ENCODE results near the gene TBCCD1.
"Not testable (repeated sequence)": the region's sequence is repeated elsewhere in the genome, so short reads cannot be mapped to it uniquely, and the experiment has no call there.

The TBCCD1 gene

GRCh38 chr3:186596568-186597287 is 29.6 kb upstream of the TBCCD1 start:
- FAIRE-seq = no peak

- FAIRE-seq = no peak
These were observed 27.5 kb upstream of the TBCCD1 start for GRCh38 chr3:186594591-186595113.

DNA sequence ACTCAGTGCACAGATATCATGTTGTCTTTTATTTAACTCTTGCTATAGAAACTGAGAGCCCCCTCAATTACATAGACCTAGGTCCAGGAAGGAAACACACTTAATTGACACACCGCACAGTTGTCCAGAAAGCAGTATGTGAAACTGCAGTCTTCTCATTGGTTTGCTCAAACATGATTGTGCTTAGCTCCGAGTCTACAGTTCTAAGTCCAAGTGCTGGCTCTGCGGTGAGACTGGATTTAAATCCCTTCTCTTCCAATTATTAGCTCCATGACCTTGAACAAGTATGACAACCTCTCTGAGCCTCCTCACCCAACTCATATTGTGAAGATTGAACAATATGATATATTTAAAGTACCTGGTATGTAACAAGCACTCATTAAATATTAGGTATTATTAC is 26.7 kb upstream of the TBCCD1 start:
- no peak for FAIRE-seq

DNA sequence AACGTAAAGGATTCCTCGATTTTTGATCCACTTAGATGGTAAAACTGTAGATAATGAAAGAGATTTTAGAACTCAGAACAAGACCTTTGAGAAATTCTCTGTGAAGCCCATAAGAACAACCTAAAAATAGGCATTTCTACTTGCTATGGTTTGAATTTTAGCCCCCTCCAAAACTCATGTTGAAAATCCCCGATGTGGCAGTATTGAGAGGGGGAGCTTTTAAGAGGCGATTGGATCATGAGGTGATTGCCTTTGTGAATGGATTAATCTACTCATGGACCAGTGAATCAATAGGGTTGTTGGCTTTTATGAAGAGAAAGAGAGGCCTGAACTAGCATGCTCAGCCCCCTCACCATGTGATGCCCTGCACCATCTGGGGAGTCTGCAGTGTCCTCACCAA is 25.5 kb upstream of the TBCCD1 start:
- FAIRE-seq = no peak

DNA sequence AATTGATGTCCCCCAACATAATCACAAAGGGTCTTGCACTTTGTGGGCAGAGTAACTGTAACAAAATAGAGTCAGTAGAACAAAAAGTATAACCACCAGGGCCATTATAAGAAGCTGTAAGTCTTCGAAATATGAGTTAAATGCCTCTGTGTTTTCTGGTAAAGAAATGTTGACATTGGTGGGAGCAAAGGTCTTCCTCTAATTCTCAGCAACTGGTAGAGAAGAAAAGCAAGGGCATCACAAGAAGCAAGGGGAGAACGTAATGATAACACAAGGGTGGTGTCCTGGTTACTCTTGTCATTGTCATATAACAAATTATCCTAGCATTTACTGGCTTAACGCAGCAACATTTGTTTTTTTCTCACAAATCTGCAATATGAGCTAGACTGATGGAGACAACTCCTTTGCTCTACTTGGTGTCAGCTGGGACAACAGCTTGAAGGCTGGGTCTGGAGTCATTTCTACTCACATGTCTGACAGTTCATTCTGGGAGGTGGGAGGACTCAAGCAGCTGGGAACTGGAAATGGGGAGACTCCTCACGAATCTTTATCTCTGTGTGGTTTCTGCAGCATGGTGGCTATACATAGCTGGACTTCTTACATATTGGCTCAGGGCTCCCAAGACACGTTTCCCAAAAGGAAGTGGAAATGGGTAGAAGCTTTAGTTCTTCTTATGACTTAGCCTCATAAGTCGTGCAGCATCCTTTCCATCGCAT is 23.6 kb upstream of the TBCCD1 start:
- no peak for FAIRE-seq

DNA sequence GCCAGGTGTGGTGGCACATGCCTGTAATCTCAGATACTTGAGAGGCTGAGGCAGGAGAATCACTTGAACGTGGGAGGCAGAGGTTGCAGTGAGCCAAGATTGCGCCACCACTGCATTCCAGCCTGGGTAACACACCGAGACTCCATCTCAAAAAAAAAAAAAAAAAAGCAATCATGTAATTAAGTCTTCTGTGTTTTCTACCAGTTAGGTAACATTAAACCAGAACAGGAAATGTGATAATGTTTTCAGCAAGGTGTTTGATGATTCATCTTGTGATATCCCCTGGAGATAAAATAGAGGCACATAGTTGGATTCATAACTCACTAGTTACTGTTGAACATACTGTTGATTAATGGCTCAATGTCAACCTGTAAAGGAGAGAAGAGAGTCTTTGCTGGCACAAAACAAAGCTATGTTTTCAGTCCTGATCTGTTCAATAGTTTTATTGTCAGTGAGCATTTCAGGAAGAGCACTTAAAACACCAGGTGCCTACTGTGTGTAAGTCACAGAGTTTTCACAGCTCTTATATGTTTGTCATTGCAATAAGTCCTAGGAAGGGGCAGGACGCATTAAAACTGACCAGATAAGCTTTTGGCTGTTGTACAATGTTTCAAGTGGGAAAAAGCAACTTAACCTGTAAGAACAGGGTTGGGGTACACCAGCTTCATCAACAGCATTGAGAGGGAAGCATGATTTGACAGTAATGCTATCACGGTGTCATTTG is 22.9 kb upstream of the TBCCD1 start:
- no peak for FAIRE-seq

- no peak for FAIRE-seq
These were observed 22.0 kb upstream of the TBCCD1 start for GRCh38 chr3:186589121-186589520.

DNA sequence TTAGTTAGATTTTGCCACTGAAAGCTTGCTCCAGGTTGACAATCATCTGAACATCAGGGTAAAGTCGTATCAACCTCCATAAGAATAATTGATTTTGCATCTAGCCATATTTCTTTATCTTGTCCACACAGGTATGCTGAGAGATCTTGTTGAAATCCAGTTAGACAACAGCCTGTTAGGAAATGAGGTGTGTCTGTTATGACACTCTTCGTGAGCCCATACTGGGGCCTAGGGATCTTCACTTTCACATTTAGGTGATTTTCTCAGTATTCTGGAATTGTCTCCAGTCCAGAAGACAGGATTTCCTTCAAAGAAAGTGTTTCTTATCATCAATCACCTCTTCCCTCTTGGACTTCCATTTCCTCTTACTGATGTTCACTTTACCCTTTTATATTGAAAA is 21.5 kb upstream of the TBCCD1 start:
- no peak for FAIRE-seq

- FAIRE-seq = no peak
These were observed 20.0 kb upstream of the TBCCD1 start for GRCh38 chr3:186587183-186587582.

DNA sequence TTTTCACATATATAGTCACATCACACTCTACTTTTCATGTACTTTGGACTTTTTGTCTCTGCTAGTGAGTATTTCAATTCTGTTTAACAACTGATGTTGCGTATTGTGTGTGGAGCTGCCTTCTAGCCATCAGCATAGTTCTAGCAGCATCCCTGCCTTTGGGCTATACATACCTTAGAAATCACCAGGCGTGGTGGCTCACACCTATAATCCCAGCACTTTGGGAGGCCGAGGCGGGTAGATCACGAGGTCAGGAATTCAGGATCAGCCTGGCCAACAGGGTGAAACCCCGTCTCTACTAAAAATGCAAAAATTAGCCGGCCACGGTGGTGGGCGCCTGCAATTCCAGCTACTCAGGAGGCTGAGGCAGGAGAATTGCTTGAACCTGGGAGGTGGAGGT is 19.1 kb upstream of the TBCCD1 start:
- FAIRE-seq = not testable (repeated sequence)

DNA sequence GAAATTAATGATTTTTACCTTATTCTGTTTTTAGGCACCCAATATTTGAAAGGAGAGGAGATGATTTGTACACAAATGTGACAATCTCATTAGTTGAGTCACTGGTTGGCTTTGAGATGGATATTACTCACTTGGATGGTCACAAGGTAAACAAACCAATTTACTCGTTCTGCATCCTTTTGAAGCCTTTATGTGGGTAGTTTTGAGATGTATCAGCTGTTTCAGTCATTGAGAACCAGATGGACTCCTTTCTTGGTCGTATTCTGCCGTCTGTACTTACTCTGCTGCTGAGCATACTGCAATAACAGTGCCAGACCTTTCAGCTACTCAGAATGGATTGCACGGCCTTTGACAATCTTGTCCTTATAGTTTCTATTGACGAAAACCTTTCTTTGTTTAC is 16.7 kb upstream of the TBCCD1 start:
- FAIRE-seq = no peak

GRCh38 chr3:186582541-186582940 is 15.4 kb upstream of the TBCCD1 start:
- FAIRE-seq = no peak

DNA sequence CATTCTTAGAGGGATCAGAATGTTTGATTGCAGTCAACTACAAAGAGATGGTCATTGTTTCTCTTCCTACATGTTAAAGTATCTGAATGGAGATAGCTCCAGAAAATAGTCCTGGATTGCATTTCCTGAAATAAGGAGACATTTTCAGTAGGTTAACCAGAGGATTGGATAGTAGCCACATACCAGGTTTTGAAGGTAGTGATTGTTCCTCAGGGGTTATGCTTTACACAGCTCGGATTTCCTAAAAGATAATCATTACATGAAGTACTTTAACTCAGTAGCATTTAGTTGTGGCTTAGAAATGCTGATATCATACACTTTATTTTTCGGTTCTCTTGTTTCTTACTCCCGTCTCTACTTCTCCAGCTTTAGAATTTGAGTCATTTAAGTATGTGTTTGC is 13.6 kb upstream of the TBCCD1 start:
- no peak for FAIRE-seq

DNA sequence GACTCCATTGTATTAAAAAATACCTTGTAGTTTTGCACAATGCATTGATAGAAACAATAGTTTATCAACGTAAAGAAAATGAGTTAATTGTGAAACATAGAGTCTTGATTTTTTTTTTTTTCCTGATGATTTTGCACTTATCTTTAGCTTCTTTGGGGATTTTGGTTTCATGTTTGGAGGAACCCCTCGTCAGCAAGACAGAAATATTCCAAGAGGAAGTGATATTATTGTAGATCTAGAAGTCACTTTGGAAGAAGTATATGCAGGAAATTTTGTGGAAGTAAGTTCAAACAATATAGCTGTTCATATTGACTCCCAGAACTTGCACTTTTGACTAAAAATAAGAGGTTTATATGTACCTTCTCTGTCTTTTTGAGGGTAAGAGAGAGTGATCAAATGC is 10.4 kb upstream of the TBCCD1 start:
- FAIRE-seq = no peak

GRCh38 chr3:186571644-186572013 is 4.5 kb upstream of the TBCCD1 start:
- FAIRE-seq = no peak

DNA sequence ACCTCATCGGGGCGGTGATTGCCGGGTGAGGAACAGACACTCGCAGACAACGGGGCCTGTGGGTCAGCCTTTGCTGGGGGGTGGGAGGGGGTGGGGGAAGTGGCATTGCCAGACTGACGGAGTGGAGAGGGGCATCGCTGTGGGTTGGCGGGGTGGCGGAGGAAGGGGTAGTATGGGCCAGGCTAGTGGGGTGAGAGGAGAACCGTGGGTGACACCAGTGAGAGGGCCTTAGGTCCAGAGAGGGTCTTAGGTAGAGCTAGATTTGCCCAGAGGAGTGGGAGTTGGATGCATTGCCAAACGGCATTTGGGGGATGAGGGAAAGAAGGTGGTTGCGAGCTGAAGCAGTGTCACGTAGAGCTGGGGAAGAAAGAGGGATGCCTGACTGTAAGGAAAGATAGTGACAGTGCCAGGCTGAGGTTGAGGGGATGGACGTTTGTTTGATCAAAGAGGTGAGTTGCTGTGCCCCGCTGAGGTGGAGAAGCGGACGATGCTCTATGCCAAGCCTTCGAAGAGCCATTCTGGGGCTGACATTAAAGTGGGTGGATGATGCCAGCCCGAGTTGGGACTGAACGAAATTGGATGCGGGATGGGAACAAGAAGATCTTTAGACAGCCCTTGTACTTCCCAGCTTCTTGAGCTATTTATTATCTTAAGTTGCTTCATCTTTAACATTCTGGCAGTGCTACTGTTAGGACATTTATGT is 4.0 kb upstream of the TBCCD1 start:
- no peak for FAIRE-seq

DNA sequence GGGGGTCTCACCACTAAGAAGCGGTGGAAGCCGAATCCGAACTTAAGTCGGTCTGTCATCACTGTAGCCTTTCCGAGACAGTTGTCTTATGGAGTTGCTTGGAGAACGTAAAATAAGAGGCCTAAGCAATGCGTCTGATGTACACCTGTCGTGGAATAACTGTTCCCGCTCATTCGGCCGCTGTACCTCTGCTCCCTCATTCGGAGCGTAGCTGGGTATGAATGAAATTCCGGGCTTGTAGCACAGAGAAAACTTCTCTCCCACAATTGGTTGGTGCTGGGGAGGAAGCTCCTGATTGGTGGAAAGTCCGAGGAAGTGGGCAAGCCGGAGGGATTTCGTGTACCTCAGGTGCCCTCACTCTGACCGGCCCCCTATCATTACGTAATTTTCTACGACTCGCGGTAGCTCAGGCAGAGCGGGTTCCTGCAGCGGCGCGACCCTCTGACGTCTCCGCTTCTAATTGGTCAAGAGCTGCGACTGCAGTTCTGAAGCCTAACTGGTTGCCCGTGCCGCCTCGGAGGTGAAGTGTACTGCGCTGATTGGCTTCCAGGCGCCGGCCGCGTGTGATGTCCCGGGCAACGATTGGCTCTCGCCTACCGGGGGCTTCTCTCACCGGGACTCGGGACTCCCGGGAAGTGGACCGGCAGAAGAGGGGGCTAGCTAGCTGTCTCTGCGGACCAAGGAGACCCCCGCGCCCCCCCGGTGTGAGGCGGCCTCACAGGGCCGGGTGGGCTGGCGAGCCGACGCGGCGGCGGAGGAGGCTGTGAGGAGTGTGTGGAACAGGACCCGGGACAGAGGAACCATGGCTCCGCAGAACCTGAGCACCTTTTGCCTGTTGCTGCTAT is 3.2 kb upstream of the TBCCD1 start, which contains the start of gene DNAJB11:
Gene DNAJB11 (plus strand): TSS at position 625 of the 845 bp plus-strand sequence. CDS start 178 bp downstream, at position 803.
- peak; percentile 96 for FAIRE-seq

- FAIRE-seq = no peak
These were observed 2.6 kb upstream of the TBCCD1 start for GRCh38 chr3:186569779-186570095.

- not testable (repeated sequence) for FAIRE-seq
These were observed 2.2 kb upstream of the TBCCD1 start for GRCh38 chr3:186569361-186569760.

- FAIRE-seq = no peak
These were observed 417 bp downstream of the TBCCD1 start for GRCh38 chr3:186566772-186567071.

DNA sequence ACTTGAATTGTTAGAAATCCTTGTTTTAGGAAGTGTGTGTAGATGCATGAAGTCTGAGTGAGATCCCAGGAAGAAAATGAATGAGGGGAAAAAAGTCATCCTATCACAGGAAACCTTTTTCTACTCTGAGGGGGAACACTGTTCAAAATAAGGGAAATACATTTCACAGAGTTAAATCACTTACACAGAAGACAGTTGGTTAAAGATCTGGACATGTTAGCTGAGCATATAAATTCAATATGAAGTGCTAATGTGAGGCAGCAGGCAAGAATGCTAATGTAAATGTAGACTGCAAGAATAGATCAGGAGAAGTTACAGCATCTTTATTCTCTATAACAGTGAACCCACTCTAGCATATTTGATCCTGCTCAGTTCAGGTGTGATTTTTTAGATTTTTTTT is 2.6 kb downstream of the TBCCD1 start:
- FAIRE-seq = no peak

- no peak for FAIRE-seq
These were observed 14.6 kb downstream of the TBCCD1 start for GRCh38 chr3:186552408-186553031.
